Measurements from ENCODE around the gene VTCN1.

DNA sequence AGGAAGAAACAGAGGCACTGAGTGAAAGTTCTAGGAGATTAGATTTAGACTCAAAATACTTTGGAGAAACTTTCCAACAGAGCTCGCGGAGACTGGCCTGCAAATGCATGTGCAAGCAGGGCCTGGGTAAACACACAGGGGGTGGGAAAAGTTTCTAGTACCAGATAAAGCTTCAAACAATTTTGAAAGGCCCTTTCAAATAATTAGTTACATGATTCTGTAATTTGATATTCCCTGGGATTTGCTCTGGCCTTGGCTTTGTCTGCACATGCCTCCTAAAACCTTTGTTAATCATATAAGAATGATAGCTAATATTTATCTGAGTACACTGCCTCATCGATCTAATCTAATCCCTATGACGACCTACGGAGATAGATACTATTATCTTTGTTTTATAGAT is 31.3 kb downstream of the VTCN1 start:
- TF ChIP-seq, protein P1, sequence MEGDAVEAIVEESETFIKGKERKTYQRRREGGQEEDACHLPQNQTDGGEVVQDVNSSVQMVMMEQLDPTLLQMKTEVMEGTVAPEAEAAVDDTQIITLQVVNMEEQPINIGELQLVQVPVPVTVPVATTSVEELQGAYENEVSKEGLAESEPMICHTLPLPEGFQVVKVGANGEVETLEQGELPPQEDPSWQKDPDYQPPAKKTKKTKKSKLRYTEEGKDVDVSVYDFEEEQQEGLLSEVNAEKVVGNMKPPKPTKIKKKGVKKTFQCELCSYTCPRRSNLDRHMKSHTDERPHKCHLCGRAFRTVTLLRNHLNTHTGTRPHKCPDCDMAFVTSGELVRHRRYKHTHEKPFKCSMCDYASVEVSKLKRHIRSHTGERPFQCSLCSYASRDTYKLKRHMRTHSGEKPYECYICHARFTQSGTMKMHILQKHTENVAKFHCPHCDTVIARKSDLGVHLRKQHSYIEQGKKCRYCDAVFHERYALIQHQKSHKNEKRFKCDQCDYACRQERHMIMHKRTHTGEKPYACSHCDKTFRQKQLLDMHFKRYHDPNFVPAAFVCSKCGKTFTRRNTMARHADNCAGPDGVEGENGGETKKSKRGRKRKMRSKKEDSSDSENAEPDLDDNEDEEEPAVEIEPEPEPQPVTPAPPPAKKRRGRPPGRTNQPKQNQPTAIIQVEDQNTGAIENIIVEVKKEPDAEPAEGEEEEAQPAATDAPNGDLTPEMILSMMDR (conservative IDR thresholded peaks at IDR 0.05 in 1 of 2, IDR thresholded peaks at IDR 0.05 in 1 of 2; ENCODE audit: extremely low read depth in 1 of 2, insufficient read depth in 1 of 2, low read depth in 1 of 2, low read length in 2 of 2), result no peak
- no peak for TF ChIP-seq EZH2 (IDR thresholded peaks at IDR 0.05; ENCODE audit: borderline replicate concordance, low read length)
